IMR-90 (cell line): ENCODE data around the gene ATG14. TPM values are rescaled to one million over a fixed set of nuclear protein-coding genes. Genes with fewer than 3 reads are reported as not detected.
A peak's percentile ranks its signal among the peaks of the same experiment; 100 is the strongest.

Source experiments
- ATAC-seq: fragments of 200-7000 bp; cut with Tn5 transposase; 2 replicates; pipeline ENCODE4 v1.9.1; 2020; ENCODE audit warnings: low read depth, mild to moderate bottlenecking, moderate library complexity
- BruUV-seq: library from RNA; stranded (reverse); fragments of 400-500 nt; replicated peaks from 2 replicates; lab custom pipeline; 2021; lab: Mats Ljungman, UMichigan
- CTCF ChIA-PET: fragments of 300-600 bp; formaldehyde crosslinking; extraction: SDS; loops from one replicate; lab custom pipeline; 2021; ENCODE audit warnings: antibody characterized with exemption; lab: Yijun Ruan, JAX
- POLR2A ChIA-PET: fragments of 300-600 bp; sonication (Branson Sonifier 250); formaldehyde crosslinking; loops from one replicate; lab custom pipeline; 2022; ENCODE audit warnings: antibody characterized with exemption; ENCODE audit not compliant: unreplicated experiment; lab: Charles Lee
- DNase-seq: peaks from one replicate; pipeline ENCODE4 v3.0.0; 2013
- H2AFZ ChIP-seq: replicated peaks from 2 replicates; pipeline ENCODE3; 2013; ENCODE audit warnings: low read length, mild to moderate bottlenecking; ENCODE audit not compliant: poor library complexity
- H2AK5ac ChIP-seq: 2 replicates; pipeline ENCODE4 v1.6.1; 2013; ENCODE audit warnings: low read depth, low read length, inconsistent platforms
- H2AK9ac ChIP-seq: replicated peaks from 2 replicates; pipeline ENCODE3; 2013; ENCODE audit warnings: mild to moderate bottlenecking, low read depth, low read length, moderate library complexity; ENCODE audit not compliant: poor library complexity
- H2BK120ac ChIP-seq: 2 replicates; pipeline ENCODE4 v1.6.1; 2013; ENCODE audit warnings: low read depth, low read length, inconsistent platforms
- H2BK15ac ChIP-seq: 3 replicates; pipeline ENCODE4 v1.6.1; 2013; ENCODE audit warnings: low read depth, low read length, inconsistent platforms
- H2BK20ac ChIP-seq: 2 replicates; pipeline ENCODE4 v1.6.1; 2013; ENCODE audit warnings: low read depth, mild to moderate bottlenecking, inconsistent platforms, low read length, moderate library complexity
- H2BK5ac ChIP-seq: 2 replicates; pipeline ENCODE4 v1.6.1; 2013; ENCODE audit warnings: mild to moderate bottlenecking, low read depth, low read length, inconsistent platforms; ENCODE audit not compliant: poor library complexity, severe bottlenecking
- H3K14ac ChIP-seq: replicated peaks from 2 replicates; pipeline ENCODE4 v1.6.1; 2013; ENCODE audit warnings: low read depth, low read length, inconsistent platforms
- H3K18ac ChIP-seq: 2 replicates; pipeline ENCODE4 v1.6.1; 2013; ENCODE audit warnings: low read depth, low read length, control low read depth
- H3K23ac ChIP-seq: 2 replicates; pipeline ENCODE4 v1.6.1; 2013; ENCODE audit warnings: low read depth, low read length, inconsistent platforms
- H3K27ac ChIP-seq: 2 replicates; pipeline ENCODE4 v1.5.1; 2013; ENCODE audit warnings: mild to moderate bottlenecking, control low read depth, low read length; ENCODE audit not compliant: insufficient read depth
- H3K27me3 ChIP-seq: 2 replicates; pipeline ENCODE4 v1.6.1; 2013; ENCODE audit warnings: low read length; ENCODE audit not compliant: control insufficient read depth, insufficient read depth
- H3K36me3 ChIP-seq: 2 replicates; pipeline ENCODE4 v1.6.1; 2013; ENCODE audit warnings: low read length, mixed read lengths; ENCODE audit not compliant: control insufficient read depth, insufficient read depth
- H3K4ac ChIP-seq: 2 replicates; pipeline ENCODE4 v1.6.1; 2013; ENCODE audit warnings: low read depth, low read length, inconsistent platforms
- H3K4me1 ChIP-seq: 2 replicates; pipeline ENCODE4 v1.6.1; 2013; ENCODE audit warnings: low read length, mixed read lengths; ENCODE audit not compliant: control insufficient read depth, insufficient read depth
- H3K4me2 ChIP-seq: 2 replicates; pipeline ENCODE4 v1.6.1; 2013; ENCODE audit warnings: low read depth, mild to moderate bottlenecking, control low read depth, low read length, moderate library complexity
- H3K4me3 ChIP-seq: 2 replicates; pipeline ENCODE4 v1.5.1; 2013; ENCODE audit warnings: low read depth, mild to moderate bottlenecking, control low read depth, low read length, moderate library complexity; ENCODE audit not compliant: insufficient read depth
- H3K56ac ChIP-seq: 2 replicates; pipeline ENCODE4 v1.6.1; 2013; ENCODE audit warnings: low read length, inconsistent platforms; ENCODE audit not compliant: insufficient read depth; ENCODE audit errors: extremely low read depth
- H3K79me1 ChIP-seq, 2 experiments: 2 replicates each; pipeline ENCODE4 v1.6.1; 2013; ENCODE audit warnings: low read length in 2 of 2, inconsistent platforms in 1 of 2, low read depth in 1 of 2
- H3K9ac ChIP-seq: 2 replicates; pipeline ENCODE4 v1.6.1; 2013; ENCODE audit warnings: low read depth, low read length, control low read depth
- H3K9me1 ChIP-seq: 2 replicates; pipeline ENCODE4 v1.6.1; 2013; ENCODE audit warnings: low read length, inconsistent platforms; ENCODE audit not compliant: insufficient read depth
- H3K9me3 ChIP-seq: 2 replicates; pipeline ENCODE4 v1.6.1; 2013; ENCODE audit warnings: low read length; ENCODE audit not compliant: control insufficient read depth, insufficient read depth
- H4K20me1 ChIP-seq: 2 replicates; pipeline ENCODE4 v1.6.1; 2013; ENCODE audit warnings: low read length, inconsistent platforms; ENCODE audit not compliant: insufficient read depth
- H4K5ac ChIP-seq: 2 replicates; pipeline ENCODE4 v1.6.1; 2013; ENCODE audit warnings: mild to moderate bottlenecking, low read depth, low read length, control low read depth
- H4K8ac ChIP-seq, 2 experiments: 2 replicates each; pipeline ENCODE4 v1.6.1; 2013; ENCODE audit warnings: low read depth in 2 of 2, low read length in 2 of 2, control low read depth in 1 of 2, inconsistent platforms in 1 of 2
- H4K91ac ChIP-seq: 2 replicates; pipeline ENCODE4 v1.6.1; 2013; ENCODE audit warnings: low read depth, low read length, inconsistent platforms; ENCODE audit not compliant: insufficient read depth
- BHLHE40 ChIP-seq: fragments of 150-350 bp; IDR thresholded peaks from 2 replicates; pipeline ENCODE4 v1.6.1; 2016; ENCODE audit warnings: mild to moderate bottlenecking, low read depth, low read length
- CEBPB ChIP-seq: IDR thresholded peaks from 2 replicates; pipeline ENCODE4 v1.6.1; 2012; ENCODE audit warnings: low read depth, low read length, improper control_type of control experiment
- CHD1 ChIP-seq: IDR thresholded peaks from 2 replicates; pipeline ENCODE4 v1.6.1; 2012; ENCODE audit warnings: low read depth, low read length, improper control_type of control experiment
- CTCF ChIP-seq: conservative IDR thresholded peaks from 2 replicates; pipeline ENCODE4 v1.5.1; 2012; ENCODE audit warnings: mild to moderate bottlenecking, low read depth, low read length, improper control_type of control experiment
- ELK1 ChIP-seq: fragments of 150-350 bp; IDR thresholded peaks from 2 replicates; pipeline ENCODE4 v1.6.1; 2016; ENCODE audit warnings: low read depth, mild to moderate bottlenecking, low read length, moderate library complexity, borderline replicate concordance
- FOS ChIP-seq: fragments of 150-350 bp; IDR thresholded peaks from 2 replicates; pipeline ENCODE4 v1.6.1; 2016; ENCODE audit warnings: low read depth, low read length
- MAFK ChIP-seq: IDR thresholded peaks from 2 replicates; pipeline ENCODE4 v1.6.1; 2012; ENCODE audit warnings: low read depth, low read length, improper control_type of control experiment
- MAZ ChIP-seq: IDR thresholded peaks from 2 replicates; pipeline ENCODE4 v1.6.1; 2012; ENCODE audit warnings: low read depth, mild to moderate bottlenecking, low read length, improper control_type of control experiment, moderate library complexity, borderline replicate concordance
- MXI1 ChIP-seq: IDR thresholded peaks from 2 replicates; pipeline ENCODE4 v1.6.1; 2012; ENCODE audit warnings: low read depth, mild to moderate bottlenecking, low read length, moderate library complexity, borderline replicate concordance
- NFE2L2 ChIP-seq: fragments of 150-350 bp; IDR thresholded peaks from 2 replicates; pipeline ENCODE4 v1.6.1; 2016; ENCODE audit warnings: low read depth, mild to moderate bottlenecking, low read length
- POLR2A ChIP-seq: IDR thresholded peaks from 2 replicates; pipeline ENCODE4 v1.6.1; 2012; ENCODE audit warnings: mild to moderate bottlenecking, low read depth, low read length
- RAD21 ChIP-seq: IDR thresholded peaks from 2 replicates; pipeline ENCODE4 v1.6.1; 2012; ENCODE audit warnings: low read length, improper control_type of control experiment
- RCOR1 ChIP-seq: IDR thresholded peaks from 2 replicates; pipeline ENCODE4 v1.6.1; 2012; ENCODE audit warnings: mild to moderate bottlenecking, low read length, improper control_type of control experiment; ENCODE audit not compliant: insufficient replicate concordance
- RFX5 ChIP-seq: IDR thresholded peaks from 2 replicates; pipeline ENCODE4 v1.8.0; 2012; ENCODE audit warnings: low read depth, mild to moderate bottlenecking, low read length, moderate library complexity
- SMC3 ChIP-seq: fragments of 150-350 bp; IDR thresholded peaks from 2 replicates; pipeline ENCODE4 v1.6.1; 2016; ENCODE audit warnings: low read depth, mild to moderate bottlenecking, antibody characterized with exemption, low read length, moderate library complexity
- USF2 ChIP-seq: fragments of 150-350 bp; IDR thresholded peaks from 2 replicates; pipeline ENCODE4 v1.6.1; 2017; ENCODE audit warnings: mild to moderate bottlenecking, antibody characterized with exemption, low read length, low read depth
- WGBS, 2 experiments: methylation state at CpG; one replicate each; pipeline versions ENCODE4 v1.1.5 to v1.1.7; 2013; ENCODE audit warnings: missing lambda C conversion rate in 2 of 2; ENCODE audit not compliant: insufficient read length in 1 of 2; ENCODE audit errors: extremely low coverage in 2 of 2; 5-methylcytosine and 5-hydroxymethylcytosine counted together
- dilution Hi-C: fragments of 300-500 bp; cut with HindIII; formaldehyde crosslinking; loops from one replicate; pipeline ENCODE4 v1.14.3; 2018; ENCODE audit warnings: low sequenced_read_pairs; ENCODE audit not compliant: unreplicated experiment
- in situ Hi-C: fragments of 300-500 bp; cut with MboI; formaldehyde crosslinking; loops from 3 replicates; pipeline ENCODE4 v1.14.3; 2019; ENCODE audit warnings: low sequenced_read_pairs, inconsistent platforms, mixed read lengths
- intact Hi-C: fragments of 100-400 bp; cut with micrococcal nuclease; formaldehyde crosslinking; loops from 2 replicates; pipeline ENCODE4 v1.10.0; 2022
- polyA plus RNA-seq, 3 experiments: library from polyadenylated mRNA; depleted of rRNA; stranded (reverse); fragments of >200 nt; gene quantifications; 2 replicates each; pipeline ENCODE4 v1.2.3, GENCODE V29; 2012; ENCODE audit warnings: low replicate concordance in 1 of 3
- total RNA-seq: library from RNA; depleted of rRNA; stranded (reverse); fragments of >200 nt; gene quantifications from 2 replicates; pipeline ENCODE4 v1.2.3, GENCODE V29; 2012

ATG14 gene
- total and polyA plus RNA-seq, 2 of the 4 experiments (the other 2 are of a cell fraction) = 5.0 to 12.4 TPM

GRCh38 chr14:55389330-55389729, 22.3 kb downstream of the ATG14 start:
- H3K56ac ChIP-seq = peak overlapping the region; percentile 59; the same call in 1 of the 2 replicates
- H3K14ac ChIP-seq = peak overlapping the region; percentile 70
- CTCF ChIA-PET = interaction anchor here (1.4 to 1.5 kb wide), 2 partner anchors 21 to 22 kb away, joined by 3 read pairs; no protein-coding TSS in a partner anchor
- H2AFZ ChIP-seq = no peak overlapping the region
- H4K5ac ChIP-seq = peak overlapping the region; percentile 81
- peaks cover 8% of the 10 kb centered on the region for H3K4me1 ChIP-seq
- H4K8ac ChIP-seq = peak overlapping the region; percentile 38 to 76; a peak in 2 of 4 replicates
- peak overlapping the region; percentile 46 for H4K91ac ChIP-seq
- H3K9ac ChIP-seq = no peak overlapping the region
- peak overlapping the region; percentile 25; the same call in 1 of the 2 replicates for H3K23ac ChIP-seq
- H3K4ac ChIP-seq = peak overlapping the region; percentile 65
- POLR2A ChIA-PET = no interaction called here
- H2BK120ac ChIP-seq = peak overlapping the region; percentile 74
- H2AK9ac ChIP-seq = no peak overlapping the region
- H3K4me3 ChIP-seq = no peak overlapping the region
- no peaks in the 10 kb centered on the region for H3K27me3 ChIP-seq
- H3K36me3 ChIP-seq = peaks cover 8% of the 10 kb centered on the region
- no TSS peak for BruUV-seq
- peak overlapping the region; percentile 86 for H3K18ac ChIP-seq
- no peaks in the 10 kb centered on the region for H3K9me3 ChIP-seq
- H2AK5ac ChIP-seq = peak overlapping the region; percentile 60; the same call in 1 of the 2 replicates
- dilution Hi-C loops = no loop called here
- intact Hi-C loops = no loop called here
- peak overlapping the region; percentile 97 for H2BK5ac ChIP-seq
- no peaks in the 10 kb centered on the region for H4K20me1 ChIP-seq
- H2BK15ac ChIP-seq = peak overlapping the region; percentile 62; the same call in 2 of the 3 replicates
- peak overlapping the region; percentile 87; the same call in 1 of the 2 replicates for H3K27ac ChIP-seq
- in situ Hi-C loops = no loop called here
- H3K9me1 ChIP-seq = peaks cover 5% of the 10 kb centered on the region; the same call in 1 of the 2 replicates
- H3K4me2 ChIP-seq = peak overlapping the region; percentile 62
- TF ChIP-seq ELK1 (no peak), RAD21 (no peak), POLR2A (no peak), MXI1 (no peak), MAZ (no peak), CEBPB (no peak; the same call in 1 of the 2 replicates), NFE2L2 (peak; percentile 62; the same call in 1 of the 2 replicates), RFX5 (no peak), USF2 (no peak), CHD1 (no peak), MAFK (no peak), BHLHE40 (peak; percentile 42; the same call in 1 of the 2 replicates), FOS (peak; percentile 77), RCOR1 (no peak), CTCF (no peak), SMC3 (no peak)
- DNase-seq (peak; percentile 94), ATAC-seq (peak; percentile 86)
- H2BK20ac ChIP-seq = peak overlapping the region; percentile 80
- WGBS, 2 experiments = no CpG with 5 or more reads among the region's 4 CpGs
- H3K79me1 ChIP-seq = peaks cover 0 to 15% of the 10 kb centered on the region in 2 experiments; a peak in 2 of 4 replicates
